ENCODE measurements around the gene SUGP2. TPM values are rescaled to one million over a fixed set of nuclear protein-coding genes. Genes with fewer than 3 reads are reported as not detected.

SUGP2 gene
- polyA plus RNA-seq, 1 donor (not counting 4 experiments of a cell fraction or from before 2014, with no cell fraction given): 51.2 TPM

GRCh38 chr19:18992696-18993095 is 40.6 kb downstream of the SUGP2 start:
- no peak for DNase-seq (ENCODE audit: low read depth, low spot score)
- H3K9ac ChIP-seq (ENCODE audit: control insufficient read depth, extremely low read depth, insufficient read depth, low read length): no peak overlapping the region
- no peaks in the 10 kb centered on the region for H3K79me2 ChIP-seq (ENCODE audit: control insufficient read depth, insufficient read depth, low read length)
- TF ChIP-seq EZH2 (IDR thresholded peaks at IDR 0.05; ENCODE audit: low read length): no peak
- no peak for TF ChIP-seq CTCF (optimal IDR thresholded peaks at IDR 0.05 in 1 of 3, IDR thresholded peaks at IDR 0.05 in 1 of 3, conservative IDR thresholded peaks at IDR 0.05 in 1 of 3; ENCODE audit: extremely low read depth in 1 of 3, insufficient read depth in 2 of 3, low read length in 3 of 3)
- no peaks in the 10 kb centered on the region for H3K9me1 ChIP-seq (ENCODE audit: control insufficient read depth, extremely low read depth, insufficient read depth, low read length)
- dilution Hi-C loops (cut with MboI; ENCODE audit: extremely low pct_ligation_motif_present, low sequenced_read_pairs): no loop called here
- H4K20me1 ChIP-seq (ENCODE audit: control insufficient read depth, extremely low read depth, insufficient read depth, low read length): no peaks in the 10 kb centered on the region
- no peaks in the 10 kb centered on the region for H3K4me1 ChIP-seq (ENCODE audit: control insufficient read depth, extremely low read depth, insufficient read depth, low read length)
- peaks cover 20 to 30% of the 10 kb centered on the region in 2 experiments for H3K36me3 ChIP-seq (ENCODE audit: control insufficient read depth in 2 of 2, extremely low read depth in 1 of 2, insufficient read depth in 2 of 2, low read length in 2 of 2)
- H3K27me3 ChIP-seq (ENCODE audit: control insufficient read depth, extremely low read depth, insufficient read depth, low read length): no peaks in the 10 kb centered on the region
- no peak overlapping the region for H2AFZ ChIP-seq (ENCODE audit: control insufficient read depth, low read length)
- no peak overlapping the region for H3K27ac ChIP-seq (ENCODE audit: control insufficient read depth, insufficient read depth, low read length)
- FAIRE-seq: no peak
- H3K4me3 ChIP-seq (ENCODE audit: control insufficient read depth in 2 of 3, extremely low read depth in 1 of 3, insufficient read depth in 2 of 3, low read depth in 1 of 3, low read length in 3 of 3): no peak overlapping the region
- no peaks in the 10 kb centered on the region for H3K9me3 ChIP-seq (ENCODE audit: control insufficient read depth, low read depth, low read length)
- no peak overlapping the region for H3K4me2 ChIP-seq (ENCODE audit: control insufficient read depth, extremely low read depth, insufficient read depth, low read depth, low read length)

- Histone ChIP-seq H3K9ac (ENCODE audit: control insufficient read depth, extremely low read depth, insufficient read depth, low read length) (no peak overlapping the region), H2AFZ (ENCODE audit: control insufficient read depth, low read length) (no peak overlapping the region), H3K36me3 (ENCODE audit: control insufficient read depth in 2 of 2, extremely low read depth in 1 of 2, insufficient read depth in 2 of 2, low read length in 2 of 2) (peaks cover 20 to 25% of the 10 kb centered on the region in 2 experiments), H3K27ac (ENCODE audit: control insufficient read depth, insufficient read depth, low read length) (no peak overlapping the region), H3K9me3 (ENCODE audit: control insufficient read depth, low read depth, low read length) (no peaks in the 10 kb centered on the region), H3K9me1 (ENCODE audit: control insufficient read depth, extremely low read depth, insufficient read depth, low read length) (no peaks in the 10 kb centered on the region), H3K27me3 (ENCODE audit: control insufficient read depth, extremely low read depth, insufficient read depth, low read length) (no peaks in the 10 kb centered on the region), H3K4me1 (ENCODE audit: control insufficient read depth, extremely low read depth, insufficient read depth, low read length) (peaks cover 2% of the 10 kb centered on the region), H4K20me1 (ENCODE audit: control insufficient read depth, extremely low read depth, insufficient read depth, low read length) (no peaks in the 10 kb centered on the region), H3K79me2 (ENCODE audit: control insufficient read depth, insufficient read depth, low read length) (no peaks in the 10 kb centered on the region), H3K4me3 (ENCODE audit: control insufficient read depth in 2 of 3, extremely low read depth in 1 of 3, insufficient read depth in 2 of 3, low read depth in 1 of 3, low read length in 3 of 3) (no peak overlapping the region), H3K4me2 (ENCODE audit: control insufficient read depth, extremely low read depth, insufficient read depth, low read depth, low read length) (no peak overlapping the region)
- FAIRE-seq: no peak
- no peak for DNase-seq (ENCODE audit: low read depth, low spot score)
- dilution Hi-C loops (cut with MboI; ENCODE audit: extremely low pct_ligation_motif_present, low sequenced_read_pairs): no loop called here
- TF ChIP-seq EZH2 (IDR thresholded peaks at IDR 0.05; ENCODE audit: low read length) (no peak), CTCF (optimal IDR thresholded peaks at IDR 0.05 in 1 of 3, IDR thresholded peaks at IDR 0.05 in 1 of 3, conservative IDR thresholded peaks at IDR 0.05 in 1 of 3; ENCODE audit: extremely low read depth in 1 of 3, insufficient read depth in 2 of 3, low read length in 3 of 3) (no peak)
These were observed 41.8 kb downstream of the SUGP2 start for GRCh38 chr19:18991468-18991867.

Measured in keratinocyte (primary cell).